ENCODE data around the gene TEAD4. TPM values are rescaled to one million over a fixed set of nuclear protein-coding genes. Genes with fewer than 3 reads are reported as not detected.

The TEAD4 gene
- total and polyA plus RNA-seq, 2 experiments from 2014 or later = 68.1 to 145 TPM

- Histone ChIP-seq H3K4me1 (ENCODE audit: insufficient read depth) (0 out of 2 replicates have a peak, but pooled peaks cover 5% of the 10 kb centered on the region), H3K27ac (ENCODE audit: low read depth) (peak overlapping the region; percentile 57; the same call in 1 of the 2 replicates), H3K79me2 (replicated peaks; ENCODE audit: insufficient read depth) (no peaks in the 10 kb centered on the region), H3K9me2 (ENCODE audit: insufficient read depth) (no peaks in the 10 kb centered on the region), H4K20me1 (replicated peaks; ENCODE audit: insufficient read depth) (peaks cover 4% of the 10 kb centered on the region; the same call in 1 of the 2 replicates), H3K4me2 (0 out of 2 replicates have a peak overlapping the region, but pooled peaks have one; percentile 34), H3K36me3 (ENCODE audit: insufficient read depth) (no peaks in the 10 kb centered on the region), H3K4me3 (no peak overlapping the region), H3F3A (replicated peaks; ENCODE audit: low read depth) (peaks cover 7% of the 10 kb centered on the region; the same call in 1 of the 2 replicates), H3K27me3 (ENCODE audit: insufficient read depth) (no peaks in the 10 kb centered on the region), H2AFZ (no peak overlapping the region)
- Mint-ChIP-seq H3K27me3 (ENCODE audit: insufficient read depth, low read depth, poor library complexity) (peaks cover 17% of the 10 kb centered on the region), H3K9me3 (no peaks in the 10 kb centered on the region; the same call in 2 of the 3 replicates), H3K27ac (no peak overlapping the region), H3K4me3 (no peak overlapping the region), H3K4me1 (peaks cover 18% of the 10 kb centered on the region), H3K36me3 (ENCODE audit: low read depth) (peaks cover 2% of the 10 kb centered on the region; the same call in 2 of the 3 replicates)
- TF ChIP-seq NANOG (IDR thresholded peaks at IDR 0.05; ENCODE audit: borderline replicate concordance) = no peak
- TF ChIP-seq EZH2phosphoT487 (IDR thresholded peaks at IDR 0.05; ENCODE audit: unreplicated experiment) = no peak
- no peak for TF ChIP-seq EZH2 (IDR thresholded peaks at IDR 0.05; ENCODE audit: low read depth, unreplicated experiment)
- peak; percentile 29 for DNase-seq (ENCODE audit: low spot score)
- peak; percentile 24 for ATAC-seq
These were observed 88.8 kb downstream of the TEAD4 start for GRCh38 chr12:3047961-3048360.

GRCh38 chr12:3048540-3048939 is 89.3 kb downstream of the TEAD4 start:
- Mint-ChIP-seq H3K4me3 (no peak overlapping the region), H3K27me3 (ENCODE audit: insufficient read depth, low read depth, poor library complexity) (peaks cover 16% of the 10 kb centered on the region), H3K4me1 (peaks cover 17% of the 10 kb centered on the region), H3K36me3 (ENCODE audit: low read depth) (no peaks in the 10 kb centered on the region; the same call in 1 of the 3 replicates), H3K27ac (no peak overlapping the region), H3K9me3 (no peaks in the 10 kb centered on the region; the same call in 2 of the 3 replicates)
- Histone ChIP-seq H3K27ac (ENCODE audit: low read depth) (no peak overlapping the region), H3K9me2 (ENCODE audit: insufficient read depth) (no peaks in the 10 kb centered on the region), H4K20me1 (replicated peaks; ENCODE audit: insufficient read depth) (peaks cover 4% of the 10 kb centered on the region; the same call in 1 of the 2 replicates), H3K4me1 (ENCODE audit: insufficient read depth) (0 out of 2 replicates have a peak, but pooled peaks cover 5% of the 10 kb centered on the region), H2AFZ (no peak overlapping the region), H3K27me3 (ENCODE audit: insufficient read depth) (no peaks in the 10 kb centered on the region), H3F3A (replicated peaks; ENCODE audit: low read depth) (peaks cover 7% of the 10 kb centered on the region; the same call in 1 of the 2 replicates), H3K4me3 (no peak overlapping the region), H3K4me2 (no peak overlapping the region), H3K36me3 (ENCODE audit: insufficient read depth) (no peaks in the 10 kb centered on the region), H3K79me2 (replicated peaks; ENCODE audit: insufficient read depth) (no peaks in the 10 kb centered on the region)
- DNase-seq (ENCODE audit: low spot score) (no peak), ATAC-seq (no peak)
- TF ChIP-seq EZH2 (IDR thresholded peaks at IDR 0.05; ENCODE audit: low read depth, unreplicated experiment) (no peak), NANOG (IDR thresholded peaks at IDR 0.05; ENCODE audit: borderline replicate concordance) (no peak), CTCF (conservative IDR thresholded peaks at IDR 0.05; ENCODE audit: low read depth in 2 of 2) (no peak), ZNF114 (CRISPR knock-in tag; IDR thresholded peaks at IDR 0.05) (no peak)

- no peak for ATAC-seq
- Histone ChIP-seq H3F3A (replicated peaks; ENCODE audit: low read depth) (peaks cover 5% of the 10 kb centered on the region; the same call in 1 of the 2 replicates), H3K36me3 (ENCODE audit: insufficient read depth) (no peaks in the 10 kb centered on the region), H3K27ac (ENCODE audit: low read depth) (no peak overlapping the region), H3K4me1 (ENCODE audit: insufficient read depth) (0 out of 2 replicates have a peak, but pooled peaks cover 5% of the 10 kb centered on the region), H3K27me3 (ENCODE audit: insufficient read depth) (no peaks in the 10 kb centered on the region), H3K9me2 (ENCODE audit: insufficient read depth) (no peaks in the 10 kb centered on the region), H2AFZ (no peak overlapping the region), H3K4me2 (no peak overlapping the region), H4K20me1 (replicated peaks; ENCODE audit: insufficient read depth) (peaks cover 4% of the 10 kb centered on the region; the same call in 1 of the 2 replicates), H3K79me2 (replicated peaks; ENCODE audit: insufficient read depth) (no peaks in the 10 kb centered on the region), H3K4me3 (no peak overlapping the region)
- no peak overlapping the region for H3K4me3 Mint-ChIP-seq
- no peak overlapping the region for H3K27ac Mint-ChIP-seq
- no peaks in the 10 kb centered on the region; the same call in 2 of the 3 replicates for H3K9me3 Mint-ChIP-seq
- H3K27me3 Mint-ChIP-seq (ENCODE audit: insufficient read depth, low read depth, poor library complexity) = peaks cover 12% of the 10 kb centered on the region
- no peaks in the 10 kb centered on the region for H3K36me3 Mint-ChIP-seq (ENCODE audit: low read depth)
- H3K4me1 Mint-ChIP-seq = peaks cover 13% of the 10 kb centered on the region
- no peak for DNase-seq (ENCODE audit: low spot score)
- TF ChIP-seq JUNB (IDR thresholded peaks at IDR 0.05; ENCODE audit: unreplicated experiment) = no peak
- no peak for TF ChIP-seq STAT1 (IDR thresholded peaks at IDR 0.05; ENCODE audit: unreplicated experiment)
- no peak for TF ChIP-seq EZH2phosphoT487 (IDR thresholded peaks at IDR 0.05; ENCODE audit: unreplicated experiment)
- TF ChIP-seq NANOG (IDR thresholded peaks at IDR 0.05; ENCODE audit: borderline replicate concordance) = no peak
- no peak for TF ChIP-seq CTCF (conservative IDR thresholded peaks at IDR 0.05; ENCODE audit: low read depth in 2 of 2)
- TF ChIP-seq ETS1 (IDR thresholded peaks at IDR 0.05) = no peak
- no peak for TF ChIP-seq REST (IDR thresholded peaks at IDR 0.05; ENCODE audit: unreplicated experiment)
These were observed 90.0 kb downstream of the TEAD4 start for GRCh38 chr12:3049176-3049575.
